HG02870 (cell line): Measurements from ENCODE around the gene STAC.

ENCODE experiments used
- ATAC-seq: cut with Tn5 transposase; IDR thresholded peaks from one replicate; pipeline ENCODE4 v1.9.1; 2021; ENCODE audit warnings: mild to moderate bottlenecking, moderate library complexity; ENCODE audit not compliant: unreplicated experiment

The STAC gene, protein sequence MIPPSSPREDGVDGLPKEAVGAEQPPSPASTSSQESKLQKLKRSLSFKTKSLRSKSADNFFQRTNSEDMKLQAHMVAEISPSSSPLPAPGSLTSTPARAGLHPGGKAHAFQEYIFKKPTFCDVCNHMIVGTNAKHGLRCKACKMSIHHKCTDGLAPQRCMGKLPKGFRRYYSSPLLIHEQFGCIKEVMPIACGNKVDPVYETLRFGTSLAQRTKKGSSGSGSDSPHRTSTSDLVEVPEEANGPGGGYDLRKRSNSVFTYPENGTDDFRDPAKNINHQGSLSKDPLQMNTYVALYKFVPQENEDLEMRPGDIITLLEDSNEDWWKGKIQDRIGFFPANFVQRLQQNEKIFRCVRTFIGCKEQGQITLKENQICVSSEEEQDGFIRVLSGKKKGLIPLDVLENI

DNA sequence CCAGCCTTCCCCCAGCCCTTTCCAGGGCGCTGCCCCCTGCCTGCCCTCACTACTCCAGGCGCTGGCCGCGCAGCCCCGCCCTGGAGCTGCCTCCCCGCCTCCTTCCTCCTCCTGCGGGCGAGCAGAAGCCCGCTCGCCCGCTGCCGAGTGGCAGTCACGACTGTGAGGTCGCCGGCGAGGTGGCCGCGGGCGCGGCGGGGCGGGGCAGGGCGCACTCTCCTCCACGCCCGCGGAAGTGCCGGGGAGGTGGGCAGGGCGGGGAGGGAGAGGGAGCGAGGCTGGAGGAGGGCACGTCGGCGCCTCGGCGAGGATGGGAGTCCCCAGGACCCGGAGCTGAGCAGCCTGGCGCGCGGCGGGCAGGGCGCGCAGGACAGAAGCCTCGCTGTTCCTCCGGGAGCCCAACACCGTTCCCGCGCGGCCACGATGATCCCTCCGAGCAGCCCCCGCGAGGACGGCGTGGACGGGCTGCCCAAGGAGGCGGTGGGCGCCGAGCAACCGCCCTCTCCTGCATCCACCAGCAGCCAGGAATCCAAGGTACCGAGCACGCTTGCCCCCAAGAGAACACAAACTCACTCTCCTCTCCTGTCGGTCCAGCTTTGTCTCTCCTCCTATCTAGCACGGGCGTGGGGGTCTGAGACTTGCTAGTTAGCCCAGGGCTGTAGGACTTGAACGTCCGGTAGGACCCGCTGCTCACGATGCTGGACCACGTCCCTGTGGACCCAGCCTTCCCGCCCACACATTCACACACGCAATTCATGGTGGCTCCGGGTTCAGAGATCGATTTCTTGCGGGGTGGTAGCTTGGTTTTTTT is at the start of gene STAC:
STAC (plus strand) TSS at position 284 of the 811 bp plus-strand sequence; CDS start at position 424, 140 bp downstream.
- no peak for ATAC-seq

DNA sequence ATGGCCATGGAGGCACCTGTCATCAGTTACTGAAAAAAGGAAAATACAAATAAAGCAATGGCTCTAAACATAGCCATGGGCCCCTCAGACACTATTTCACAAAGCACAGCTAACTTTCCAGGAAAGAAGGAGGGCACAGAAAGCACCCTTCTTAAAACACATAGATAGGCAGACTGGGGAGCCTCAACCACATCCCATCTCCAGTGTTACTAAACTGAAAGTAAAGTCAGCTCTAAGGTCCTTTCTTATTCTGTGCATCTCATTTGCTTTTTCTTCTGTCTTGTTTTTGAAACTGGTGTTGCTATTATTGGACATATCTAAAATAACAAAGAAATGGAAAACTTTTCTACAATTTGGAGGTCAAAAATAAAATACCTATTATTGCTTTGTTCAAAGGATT is 48.2 kb upstream of the STAC start:
- no peak for ATAC-seq

DNA sequence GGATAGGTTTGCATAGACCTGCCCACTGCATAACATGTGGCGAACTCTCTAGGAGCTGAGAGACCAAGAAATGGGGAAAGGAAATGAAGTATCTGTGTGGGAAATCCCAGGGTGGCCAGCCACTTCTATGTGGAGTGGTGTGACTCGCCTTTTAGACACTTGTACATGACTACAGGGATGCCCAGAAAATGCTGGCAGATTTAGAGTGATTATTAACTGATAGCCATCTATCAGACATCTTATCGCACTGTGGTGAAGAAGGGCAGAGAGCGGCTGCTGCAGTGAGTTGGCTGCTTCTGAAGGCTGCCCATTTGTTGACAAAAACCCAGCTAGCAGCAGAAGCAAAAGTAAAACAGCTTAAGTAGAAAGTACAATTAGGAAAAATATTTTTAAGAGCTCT is 18.1 kb upstream of the STAC start:
- no peak for ATAC-seq

DNA sequence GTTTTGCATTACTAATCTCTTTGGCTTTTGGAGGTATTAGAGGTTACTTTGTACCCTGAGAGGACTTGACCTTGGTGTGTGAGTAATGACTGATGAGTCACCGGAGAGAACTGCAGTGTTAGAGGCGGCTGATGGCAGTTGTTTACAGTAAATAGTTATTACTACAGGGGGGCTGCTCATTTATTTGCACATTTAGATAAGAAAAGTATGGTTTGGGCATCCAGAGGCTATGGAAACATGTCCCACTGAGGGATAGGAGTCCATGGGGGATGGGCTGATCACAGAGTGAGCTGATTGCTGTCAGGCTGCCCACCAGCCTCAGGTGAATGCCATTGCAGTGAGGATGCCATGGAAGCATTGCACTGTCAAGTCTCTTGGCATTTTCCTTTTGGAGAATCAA is 17.3 kb upstream of the STAC start:
- no peak for ATAC-seq

DNA sequence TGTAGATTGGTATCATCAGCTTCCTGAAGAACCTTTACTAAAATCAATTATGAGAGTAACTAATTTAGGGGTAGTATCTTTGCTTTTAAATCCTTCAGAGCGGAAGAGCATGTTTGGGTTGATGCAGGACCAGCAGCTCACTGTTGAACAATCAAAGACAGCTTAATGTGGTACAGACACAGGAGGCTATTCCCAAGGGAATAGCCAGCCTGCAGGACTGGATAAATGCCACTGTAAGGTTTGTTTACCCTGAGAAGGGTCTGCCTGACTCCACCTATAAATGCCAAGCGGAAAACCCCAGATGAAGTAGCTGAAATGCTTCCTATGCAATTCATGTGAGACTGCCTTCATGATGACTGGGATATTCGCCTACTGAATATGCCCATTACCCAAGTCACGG is 16.0 kb upstream of the STAC start:
- no peak for ATAC-seq

DNA sequence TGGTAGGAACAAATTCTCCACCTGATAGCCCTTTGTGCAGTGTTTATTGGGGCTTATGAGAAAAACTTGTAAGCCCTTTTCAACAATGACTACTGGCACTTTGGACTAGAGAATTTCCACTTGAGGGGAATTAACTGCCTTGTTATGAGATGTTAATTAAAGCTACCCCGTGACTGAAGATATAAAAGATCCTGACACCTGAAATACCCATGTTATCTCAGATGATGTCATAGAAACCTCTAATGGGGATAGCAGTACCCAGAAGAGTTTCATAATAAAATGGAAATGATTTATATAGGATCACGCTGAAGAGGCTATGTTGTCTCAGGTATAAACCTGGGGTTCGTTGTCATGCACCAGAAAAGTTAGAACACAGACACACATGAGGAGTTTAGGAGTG is 14.5 kb upstream of the STAC start:
- ATAC-seq = no peak

DNA sequence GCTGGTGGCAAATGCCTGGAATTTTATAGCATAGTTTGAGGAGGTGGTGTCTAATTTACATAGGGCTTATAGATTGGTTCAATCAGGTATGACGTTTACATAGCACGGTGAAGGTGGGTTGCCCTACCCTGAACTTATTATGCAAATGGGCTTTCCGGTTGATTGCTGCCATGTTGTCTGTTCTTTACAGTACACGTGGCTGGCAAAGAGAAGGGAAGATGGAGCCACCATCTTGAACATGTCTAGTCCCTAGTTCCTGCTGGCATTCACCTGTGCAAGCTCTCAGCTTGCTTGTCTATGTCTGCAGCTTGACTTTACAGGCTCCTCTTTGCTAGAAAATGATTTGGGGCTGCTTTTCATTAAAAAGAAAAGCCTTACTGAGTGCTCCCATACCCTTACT is 14.0 kb upstream of the STAC start:
- no peak for ATAC-seq

DNA sequence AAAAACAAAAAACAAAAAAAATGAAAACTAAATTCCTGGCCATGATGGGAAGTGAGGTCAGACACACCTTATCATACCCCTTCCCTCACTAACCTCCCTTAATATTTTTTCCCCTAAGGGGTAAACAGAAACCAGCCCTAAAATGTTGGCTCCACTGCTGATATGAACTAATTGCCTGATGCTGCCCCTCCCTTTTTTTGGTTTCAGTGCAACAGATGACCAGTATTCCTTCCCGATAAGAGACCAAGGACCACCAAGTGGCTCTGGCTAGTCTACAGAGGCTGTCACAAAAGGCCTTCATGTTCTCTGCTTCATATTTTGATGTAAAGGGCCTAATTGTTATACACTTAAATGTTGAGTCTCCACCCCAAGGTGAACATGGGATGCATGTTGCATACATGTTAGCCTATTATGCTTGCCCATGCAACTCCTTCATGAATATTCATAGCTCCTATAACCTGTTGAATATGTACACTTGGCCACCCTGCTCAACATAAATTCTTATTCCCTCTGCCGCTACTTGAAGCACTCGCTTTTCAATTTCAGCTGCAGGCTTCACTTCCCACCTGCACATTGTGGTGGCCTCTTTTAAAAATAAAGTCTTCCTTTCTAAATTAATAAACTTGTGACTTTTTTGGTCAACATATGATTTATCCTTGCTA is 12.3 kb upstream of the STAC start:
- ATAC-seq = no peak

DNA sequence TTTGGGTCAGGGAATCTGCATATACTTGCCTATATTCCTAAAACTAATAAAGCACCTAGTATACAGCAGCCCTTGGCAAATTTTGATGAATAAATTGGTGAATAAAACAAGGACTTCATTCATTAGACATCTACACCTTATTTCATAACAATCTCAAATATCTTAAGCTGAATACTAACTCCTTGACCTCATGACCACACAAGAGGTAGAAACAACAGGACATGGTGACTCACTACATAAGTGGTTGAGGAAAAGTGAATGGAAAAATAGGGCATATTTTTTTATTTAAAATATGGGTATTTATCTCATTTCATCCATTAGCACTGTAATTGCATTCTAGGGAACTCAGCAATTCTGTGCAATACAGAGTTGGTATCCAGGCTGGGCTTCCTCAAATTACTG is 7.8 kb upstream of the STAC start:
- no peak for ATAC-seq

DNA sequence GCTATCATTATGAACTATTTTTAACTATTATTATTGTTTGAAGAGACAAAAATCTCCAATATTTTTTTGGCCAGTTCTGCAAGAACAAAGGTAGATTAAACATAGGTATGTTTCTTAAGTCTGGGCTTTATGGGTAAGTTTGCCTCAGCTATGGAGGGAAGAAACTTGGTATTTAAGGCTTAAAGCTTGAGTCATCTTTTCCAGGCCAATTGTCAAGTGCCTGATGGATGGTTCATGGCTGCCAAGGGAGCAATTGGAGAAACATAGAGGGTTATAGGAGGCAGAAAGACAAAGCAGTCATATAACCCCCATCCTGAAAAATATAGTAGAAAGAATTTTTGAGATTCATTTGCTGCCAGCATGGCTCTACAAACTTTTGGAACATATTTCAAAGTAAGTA is 7.2 kb upstream of the STAC start:
- ATAC-seq = no peak

DNA sequence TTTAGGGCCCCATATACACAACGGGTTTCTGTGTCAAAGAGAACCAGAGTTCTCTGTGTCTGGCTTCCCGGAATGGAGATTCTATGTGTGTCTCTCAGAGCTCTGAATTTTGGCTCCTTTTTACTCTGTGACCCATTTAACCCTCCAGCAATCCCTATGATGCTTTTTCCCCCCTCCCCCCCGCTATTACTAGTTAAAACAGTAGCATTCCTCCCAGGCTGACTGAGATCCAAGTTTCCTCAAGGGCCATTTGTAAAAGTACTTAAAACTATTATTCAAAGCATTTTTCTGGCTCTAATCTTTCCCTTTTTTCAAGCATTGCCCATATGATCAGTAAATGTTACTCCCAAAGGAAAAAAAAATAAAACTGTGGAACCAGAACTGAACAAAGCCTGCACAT is 6.6 kb upstream of the STAC start:
- no peak for ATAC-seq

DNA sequence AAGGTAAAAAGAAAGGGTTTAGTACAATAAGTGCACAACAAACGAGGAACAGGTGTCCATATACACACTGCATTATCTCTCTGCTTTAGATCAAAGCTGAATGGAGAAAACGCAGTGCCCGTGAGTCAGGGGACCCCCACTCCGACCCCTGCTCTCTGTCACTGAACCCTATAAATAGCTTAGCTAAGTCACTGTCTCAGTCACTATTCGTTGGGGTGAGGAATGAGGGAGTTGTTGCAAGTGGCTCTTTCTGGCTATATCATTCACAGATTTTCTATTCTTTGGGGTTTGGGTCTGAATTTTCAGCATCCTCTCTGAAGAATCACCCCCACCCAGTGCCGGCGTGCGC is 458 bp upstream of the STAC start:
- no peak for ATAC-seq

DNA sequence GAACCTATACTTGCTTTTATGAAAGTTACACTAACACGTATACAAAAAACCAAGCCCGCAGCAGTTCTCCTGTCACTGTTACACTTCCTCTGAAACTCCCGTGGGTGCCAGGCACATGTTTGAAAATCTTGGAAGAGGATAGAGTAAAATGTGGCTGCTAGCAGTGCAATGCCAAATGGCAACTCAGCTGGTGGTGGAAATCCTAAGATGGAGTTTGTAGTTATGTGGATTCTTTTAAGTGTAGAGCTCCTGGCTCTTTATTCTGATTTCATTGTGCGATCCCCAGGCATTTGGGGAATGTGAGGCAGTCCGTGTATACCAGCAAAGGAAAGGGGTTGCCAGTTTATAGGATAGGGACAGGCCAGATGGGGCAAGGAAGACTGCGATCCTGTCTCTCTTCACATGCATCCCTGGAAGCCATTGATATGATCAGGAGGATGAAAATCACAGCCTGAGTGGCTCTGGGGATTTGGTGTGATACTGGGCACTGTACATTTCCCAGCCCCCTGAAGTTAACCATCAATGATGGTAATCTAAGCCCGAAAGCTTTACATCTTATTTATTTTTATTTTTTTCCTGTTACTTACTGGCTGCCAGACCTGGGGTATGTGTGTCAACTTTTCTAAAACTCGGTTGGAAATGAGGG is 1.1 kb downstream of the STAC start:
- no peak for ATAC-seq

DNA sequence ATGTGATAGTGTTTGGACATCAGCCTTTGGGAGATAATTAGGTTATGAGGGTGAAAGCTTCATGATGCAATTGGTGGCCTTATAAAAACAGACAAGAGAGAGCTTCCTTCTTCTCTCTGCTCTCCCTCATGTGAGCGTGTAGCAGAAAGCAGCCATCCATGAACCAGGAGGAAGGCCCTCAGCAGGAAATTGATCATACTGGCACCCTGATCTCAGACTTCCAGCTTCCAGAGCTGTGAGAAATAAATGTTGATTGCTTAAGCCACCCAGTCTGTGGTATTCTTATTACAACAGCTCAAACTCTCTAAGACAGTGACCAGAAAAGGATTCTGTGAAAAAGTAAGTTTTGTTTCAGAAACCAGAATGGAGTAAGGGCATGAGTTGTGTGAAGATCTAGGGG is 13.3 kb downstream of the STAC start:
- no peak for ATAC-seq

DNA sequence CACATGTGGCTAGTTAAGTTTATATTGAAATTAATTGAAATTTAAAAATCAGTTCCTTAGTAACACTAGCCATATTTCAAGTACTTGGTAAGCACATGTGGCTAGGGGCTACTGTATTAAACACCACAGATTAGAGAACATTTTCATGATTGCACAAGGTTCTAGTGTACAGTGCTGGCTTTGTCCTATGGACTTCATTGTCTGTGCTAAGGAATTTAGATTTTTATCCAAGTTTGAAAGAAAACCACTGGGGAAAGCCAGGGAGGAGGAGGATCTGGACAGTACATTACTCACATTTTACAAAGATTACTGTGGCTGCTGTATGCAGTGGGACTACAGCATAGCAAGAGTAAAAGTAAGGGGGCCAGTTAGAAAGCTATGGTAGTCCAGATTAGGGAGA is 13.9 kb downstream of the STAC start:
- no peak for ATAC-seq

DNA sequence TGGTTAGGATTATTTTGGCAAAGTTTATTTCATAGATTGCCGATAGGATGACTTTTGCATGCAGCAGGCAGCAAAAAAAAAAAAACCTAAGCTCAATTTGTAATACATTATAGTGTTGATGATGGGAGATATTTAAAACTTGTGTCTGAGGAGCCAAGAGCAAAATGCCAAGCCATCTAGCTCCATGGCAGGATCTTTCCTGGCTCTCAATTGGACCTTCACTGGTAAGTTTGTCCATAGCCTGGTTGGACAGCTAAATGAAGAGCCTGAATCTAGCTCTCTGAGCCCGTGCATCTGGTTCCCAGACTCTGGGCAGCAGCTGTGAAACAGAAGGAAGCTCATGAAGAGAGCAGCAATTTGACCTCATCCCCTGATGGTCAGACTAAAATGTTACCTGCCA is 17.5 kb downstream of the STAC start:
- ATAC-seq = no peak

DNA sequence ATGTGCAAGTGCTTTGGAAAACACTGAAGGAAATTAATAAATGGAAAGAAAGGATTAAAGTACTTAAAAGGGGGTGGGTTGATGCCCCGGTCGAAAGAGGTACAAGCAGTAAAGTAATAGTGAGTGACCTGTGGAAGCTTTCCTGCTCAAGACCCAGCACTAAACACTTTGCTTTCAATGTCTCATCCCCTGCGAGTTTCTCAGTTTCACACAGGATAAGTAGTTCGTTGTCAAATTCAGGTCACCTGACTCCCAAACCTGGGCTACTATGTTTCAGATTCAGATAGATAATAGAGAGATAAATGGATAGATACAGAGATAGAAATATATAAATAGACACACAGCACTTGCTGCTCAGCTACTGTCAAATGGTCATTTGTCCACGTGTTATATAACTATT is 19.6 kb downstream of the STAC start:
- ATAC-seq = no peak

DNA sequence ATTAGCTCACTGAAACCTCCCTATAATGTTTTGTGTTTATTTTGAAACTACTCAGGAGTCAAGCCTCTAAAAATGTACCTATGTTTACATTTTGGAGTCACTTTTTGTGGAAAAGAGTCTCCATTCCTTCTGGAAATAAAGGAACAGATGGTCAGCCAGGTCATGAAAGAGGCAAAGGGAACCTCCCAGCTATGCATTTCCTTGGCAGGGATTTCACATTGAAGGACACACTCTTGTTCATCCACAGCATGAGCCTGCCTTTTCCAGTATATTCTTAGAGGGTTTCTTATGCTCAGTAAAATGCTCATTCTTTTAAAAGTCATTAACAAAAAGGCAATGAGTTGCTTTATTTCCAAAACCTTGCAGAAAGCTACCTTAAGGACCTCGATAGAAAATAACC is 20.8 kb downstream of the STAC start:
- no peak for ATAC-seq

DNA sequence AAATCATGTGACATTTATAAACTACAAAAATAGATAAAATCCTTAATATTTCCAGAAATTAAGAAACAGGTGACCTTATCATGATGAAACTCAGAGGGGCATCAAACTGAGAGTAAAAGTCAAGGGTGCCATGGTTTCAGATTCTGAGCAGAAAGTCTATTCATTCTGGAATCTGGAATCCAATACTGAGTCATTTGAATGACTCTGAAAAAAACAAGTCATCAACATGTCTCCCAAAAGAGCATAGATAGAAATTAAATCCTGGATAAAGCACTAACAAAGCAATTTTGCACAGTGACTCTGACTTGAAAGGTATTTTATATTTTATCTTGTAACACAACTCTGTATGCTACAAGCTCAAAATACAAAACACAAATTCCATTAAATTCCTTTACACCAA is 23.4 kb downstream of the STAC start:
- no peak for ATAC-seq

DNA sequence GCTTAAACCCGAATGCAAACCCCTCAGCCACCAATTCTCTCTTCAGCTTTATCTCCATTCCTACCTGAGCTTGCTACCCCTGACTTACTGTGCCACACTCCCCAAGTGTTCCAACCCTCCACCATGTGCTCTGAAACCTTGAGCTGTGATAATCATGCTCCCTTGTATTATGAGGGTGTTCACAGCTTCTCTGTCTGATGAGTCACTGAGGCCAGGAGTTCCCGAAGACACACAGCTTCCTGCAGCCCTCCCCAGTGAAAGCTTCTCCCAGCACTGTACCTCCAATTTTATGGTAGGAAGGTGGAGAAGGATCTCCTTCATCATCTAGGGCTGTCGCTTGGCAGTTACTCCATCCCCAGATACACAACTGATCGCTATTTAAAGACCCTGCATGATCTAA is 24.9 kb downstream of the STAC start:
- no peak for ATAC-seq

DNA sequence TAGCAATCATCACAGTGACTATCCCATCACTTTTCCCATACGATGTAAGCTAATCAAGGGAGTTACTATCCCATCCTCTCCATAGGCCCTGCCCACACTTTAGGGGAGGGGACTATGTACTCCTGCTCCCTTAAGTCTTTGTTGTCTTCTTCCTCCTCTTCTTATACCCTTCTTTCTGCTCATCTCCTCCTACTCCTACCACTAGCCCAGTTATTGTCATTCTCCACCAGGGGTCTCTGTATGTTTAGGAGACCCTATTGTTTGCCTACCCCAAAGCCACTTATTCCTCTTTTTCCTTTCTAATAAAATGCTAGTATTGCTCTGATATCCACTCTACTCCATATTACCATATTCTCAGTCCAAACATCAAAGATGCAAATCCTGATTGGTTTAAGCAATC is 27.8 kb downstream of the STAC start:
- ATAC-seq = no peak
